ENCODE results near the gene MRTFA.
A peak's percentile ranks its signal among the peaks of the same experiment; 100 is the strongest.

Gene MRTFA

GRCh38 chr22:40491990-40492631 lies 144.4 kb downstream of the MRTFA start:
- DNase-seq (ENCODE audit: low spot score), result no peak

DNA sequence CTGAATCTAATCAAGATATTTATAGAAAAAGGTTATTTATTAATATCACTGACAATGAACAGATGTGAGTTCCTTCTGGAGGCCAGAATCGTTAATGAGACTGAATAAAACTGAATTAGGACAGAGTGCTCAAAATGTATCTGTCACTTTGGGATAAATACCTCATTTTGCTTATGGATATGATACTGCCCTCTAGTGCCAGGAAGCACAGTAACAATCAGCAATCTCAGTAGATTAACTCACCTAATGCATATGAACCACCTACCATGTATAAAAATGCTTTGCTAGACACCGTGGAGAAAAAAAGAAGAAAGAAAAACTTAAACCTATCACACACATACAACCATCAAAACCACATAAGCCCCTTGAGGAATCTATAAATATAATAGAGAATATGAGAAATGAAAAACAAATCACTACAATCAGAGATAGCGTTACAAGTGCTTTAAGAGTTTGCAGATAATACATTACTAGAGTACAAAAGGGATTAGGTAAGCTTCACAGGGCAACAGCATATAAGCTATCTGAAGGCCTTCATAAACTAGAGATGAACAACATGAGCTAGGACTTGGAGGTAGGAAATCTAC lies 148.8 kb downstream of the MRTFA start:
- DNase-seq (ENCODE audit: low spot score), result peak; percentile 56

- DNase-seq (ENCODE audit: low spot score), result no peak
Observed at GRCh38 chr22:40486962-40487602, 149.4 kb downstream of the MRTFA start.

- DNase-seq (ENCODE audit: low spot score), result no peak
Observed at GRCh38 chr22:40485813-40486667, 150.5 kb downstream of the MRTFA start.

DNA sequence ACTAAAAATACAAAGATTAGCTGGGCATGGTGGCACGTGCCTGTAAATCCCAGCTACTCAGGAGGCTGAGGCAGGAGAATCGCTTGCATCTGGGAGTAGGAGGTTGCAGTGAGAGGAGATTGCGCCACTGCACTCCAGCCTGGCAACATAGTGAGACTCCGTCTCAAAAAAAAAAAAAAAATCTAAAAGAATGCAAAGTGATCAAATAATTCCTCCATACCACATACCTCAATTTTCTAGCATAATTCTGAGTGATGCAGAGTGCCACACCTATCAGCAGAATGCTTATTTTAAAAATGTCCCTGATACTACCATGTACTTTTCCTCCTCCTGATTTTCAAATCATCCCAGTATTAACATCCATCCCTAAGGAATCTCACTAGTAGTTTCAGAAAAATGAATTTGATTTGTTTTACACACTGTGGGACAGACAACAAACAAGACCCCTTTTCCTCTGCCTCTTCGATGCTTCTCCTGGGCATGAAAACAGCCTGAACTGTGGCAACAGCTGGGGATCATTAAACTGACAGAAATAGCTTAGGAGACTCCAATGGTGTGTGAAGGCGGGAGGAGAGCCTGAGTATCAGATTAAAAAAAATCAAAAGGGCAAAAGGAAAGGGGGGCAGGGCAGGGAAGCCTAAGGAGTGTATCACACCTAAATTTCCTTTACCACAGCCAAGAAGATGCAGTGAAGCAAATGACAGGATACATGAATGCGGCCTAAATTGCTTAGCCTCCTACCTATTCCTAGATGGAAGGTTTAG lies 151.4 kb downstream of the MRTFA start:
- DNase-seq (ENCODE audit: low spot score), result no peak

GRCh38 chr22:40482886-40483285 lies 153.6 kb downstream of the MRTFA start:
- no peak for DNase-seq (ENCODE audit: low spot score)

DNA sequence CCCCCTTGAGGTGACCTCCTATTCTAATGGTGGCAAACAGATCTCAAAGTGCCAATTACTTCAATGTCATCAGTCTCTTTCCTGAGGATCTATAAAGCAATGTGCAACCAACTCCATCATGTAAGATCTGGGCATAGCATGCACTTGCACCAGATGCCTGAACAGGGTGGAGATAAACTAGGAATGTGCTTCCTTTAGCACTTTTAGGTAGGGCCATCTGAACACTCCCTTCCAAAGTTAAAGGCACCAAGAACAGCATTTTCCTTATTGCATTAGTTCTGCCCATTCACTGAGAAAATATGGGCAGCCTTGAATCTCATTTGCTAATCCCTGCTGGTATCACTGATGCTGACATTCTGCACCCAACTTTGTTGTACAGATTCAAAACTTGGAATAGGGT lies 154.1 kb downstream of the MRTFA start:
- DNase-seq (ENCODE audit: low spot score), result no peak

DNA sequence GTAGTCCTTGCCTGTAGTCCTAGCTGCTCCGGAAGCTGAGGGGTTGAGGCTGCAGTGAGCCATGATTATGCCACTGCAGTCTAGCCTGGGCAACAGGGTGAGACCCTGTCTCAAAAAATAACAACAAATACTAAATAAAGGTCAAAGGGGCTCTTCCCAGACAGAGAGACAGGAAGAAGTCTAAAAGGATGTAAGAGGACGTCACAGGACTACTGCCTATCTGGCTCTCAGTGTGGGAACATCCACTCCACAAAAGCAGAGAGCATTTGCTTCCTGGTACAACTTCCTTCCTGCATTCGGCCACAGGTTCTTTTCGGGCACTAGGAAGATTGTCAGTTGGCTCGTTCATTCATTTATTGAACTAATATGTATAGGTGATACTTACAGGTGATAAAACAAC lies 155.5 kb downstream of the MRTFA start:
- DNase-seq (ENCODE audit: low spot score), result no peak

DNA sequence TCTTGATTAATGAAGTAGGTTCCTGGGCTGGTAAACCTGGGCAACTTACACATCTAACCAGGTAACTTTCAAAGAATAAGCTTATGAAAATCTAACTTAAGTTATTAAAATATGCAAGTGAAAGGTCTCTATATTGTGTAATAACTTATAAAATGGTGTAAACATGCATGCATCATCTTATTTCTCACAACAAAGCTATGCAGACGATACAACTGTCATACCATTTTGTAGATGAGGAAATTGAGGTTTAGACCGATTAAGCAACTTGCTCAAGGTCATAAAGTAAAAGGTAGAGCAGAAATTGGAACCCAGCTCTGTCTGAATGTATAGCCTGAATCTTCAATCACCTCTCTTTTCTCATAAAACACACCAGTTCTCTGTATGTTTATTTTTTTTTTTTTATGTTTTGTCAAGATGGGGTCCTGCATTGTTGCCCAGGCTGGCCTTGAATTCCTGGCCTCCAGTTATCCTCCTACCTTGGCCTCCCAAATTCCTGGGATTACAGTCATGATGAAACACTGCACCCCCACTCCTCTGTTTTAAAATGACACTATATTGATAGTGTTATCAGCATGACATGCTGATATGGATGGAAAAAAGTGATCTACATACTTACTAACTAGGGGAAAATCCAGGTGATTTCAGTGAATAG lies 156.5 kb downstream of the MRTFA start:
- no peak for DNase-seq (ENCODE audit: low spot score)

DNA sequence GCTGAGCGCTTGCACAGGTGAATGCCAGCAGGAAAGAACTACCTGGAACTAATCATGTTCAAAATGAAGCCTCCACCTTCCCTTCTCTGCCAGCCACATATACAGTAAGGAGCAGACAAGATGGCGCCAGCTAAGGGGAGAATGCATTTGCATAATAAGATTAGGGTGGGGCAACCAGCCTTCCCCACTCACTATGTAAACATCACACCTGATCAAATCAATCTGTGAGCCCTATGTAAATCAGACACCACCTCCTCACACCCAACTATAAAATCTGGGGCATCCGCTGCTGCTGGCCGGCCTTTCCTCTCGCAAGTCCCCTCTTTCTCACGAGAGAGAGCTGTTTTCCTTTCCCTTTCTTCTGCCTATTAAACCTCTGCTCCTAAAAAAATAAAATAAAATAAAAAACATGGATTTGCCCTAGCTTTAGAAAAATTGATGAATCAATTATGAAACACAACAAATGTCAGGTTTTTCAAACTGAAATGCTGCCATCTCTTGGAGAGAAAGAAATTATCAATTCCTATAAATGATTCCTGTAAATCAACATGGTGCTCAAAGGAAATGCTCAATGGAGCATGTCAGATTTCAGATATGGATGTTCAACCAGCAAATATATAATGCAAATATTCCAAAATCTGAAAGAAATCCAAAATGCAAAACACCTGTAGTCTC lies 157.3 kb downstream of the MRTFA start:
- DNase-seq (ENCODE audit: low spot score), result no peak

DNA sequence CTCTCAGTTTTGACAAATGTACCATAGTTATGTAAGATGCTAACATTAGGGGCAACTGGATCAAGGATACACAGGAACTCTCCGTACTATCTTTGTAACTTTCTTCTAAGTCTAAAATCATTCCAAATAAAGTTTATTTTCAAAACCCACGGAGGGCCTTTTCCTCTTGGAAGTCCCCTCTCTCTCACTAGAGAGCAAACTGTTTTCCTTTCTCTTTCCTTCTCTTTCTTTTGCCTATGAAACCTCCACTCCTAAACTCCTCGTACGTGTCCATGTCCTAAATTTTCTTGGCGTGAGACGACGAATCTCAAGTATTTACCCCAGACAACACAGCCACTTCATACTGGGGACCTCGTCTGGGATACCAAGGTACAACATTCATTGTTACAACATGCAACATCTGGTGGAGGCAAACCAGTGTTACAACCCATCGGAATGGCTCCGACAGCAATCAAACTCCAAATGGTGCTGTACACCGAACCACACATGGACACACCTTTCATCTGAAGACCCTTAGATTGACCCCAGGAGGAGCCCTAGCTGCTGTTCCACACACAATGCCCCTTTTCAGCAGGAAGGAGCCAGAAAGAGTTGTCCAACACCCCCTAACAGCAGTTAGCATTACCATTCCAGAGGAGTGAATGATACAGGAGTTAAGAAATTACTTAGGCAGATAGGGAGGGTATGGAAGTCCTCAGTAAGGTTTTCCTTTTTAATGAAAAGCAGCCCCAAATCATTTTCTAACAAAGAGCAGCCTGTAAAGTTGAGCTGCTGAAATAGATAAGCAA lies 158.0 kb downstream of the MRTFA start:
- DNase-seq (ENCODE audit: low spot score), result no peak

- no peak for DNase-seq (ENCODE audit: low spot score)
Observed at GRCh38 chr22:40477683-40478337, 158.7 kb downstream of the MRTFA start.

DNA sequence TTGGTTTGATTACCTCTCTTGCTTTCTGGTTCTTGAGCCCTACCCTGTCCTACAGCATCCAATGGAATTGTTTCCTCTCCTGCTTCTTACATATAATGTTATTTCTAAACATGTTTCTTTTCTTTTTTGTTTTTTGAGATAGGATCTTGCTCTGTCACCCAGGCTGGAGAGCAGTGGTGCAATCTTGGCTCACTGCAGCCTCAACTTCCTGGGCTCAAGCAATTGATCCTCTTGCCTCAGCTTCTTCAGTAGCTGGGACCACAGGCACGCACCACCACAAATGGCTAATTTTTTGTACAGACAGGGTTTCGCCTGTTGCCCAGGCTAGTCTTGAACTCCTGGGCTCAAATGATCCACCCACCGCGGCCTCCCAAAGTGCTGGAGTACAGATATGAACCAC lies 160.2 kb downstream of the MRTFA start:
- no peak for DNase-seq (ENCODE audit: low spot score)

- DNase-seq (ENCODE audit: low spot score), result no peak
Observed at GRCh38 chr22:40473703-40474102, 162.8 kb downstream of the MRTFA start.

DNA sequence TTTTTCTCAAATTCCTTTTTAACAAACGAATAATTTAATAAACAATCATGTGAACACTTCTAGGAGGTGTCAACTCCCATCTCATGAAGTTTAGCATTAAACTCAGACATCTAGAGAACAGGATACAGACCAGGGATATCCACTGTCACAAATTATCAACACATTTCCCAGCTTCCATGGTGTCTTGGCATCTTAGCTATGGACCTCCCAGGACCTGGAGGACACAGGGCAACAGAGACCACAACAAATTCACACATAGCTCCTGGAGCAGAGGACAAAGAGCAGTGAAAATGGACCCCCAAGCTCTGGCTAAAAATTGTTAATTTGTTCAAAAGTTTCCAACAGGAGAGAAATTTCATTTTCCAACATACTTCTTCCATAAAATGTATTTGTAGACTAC lies 163.9 kb downstream of the MRTFA start:
- no peak for DNase-seq (ENCODE audit: low spot score)

DNA sequence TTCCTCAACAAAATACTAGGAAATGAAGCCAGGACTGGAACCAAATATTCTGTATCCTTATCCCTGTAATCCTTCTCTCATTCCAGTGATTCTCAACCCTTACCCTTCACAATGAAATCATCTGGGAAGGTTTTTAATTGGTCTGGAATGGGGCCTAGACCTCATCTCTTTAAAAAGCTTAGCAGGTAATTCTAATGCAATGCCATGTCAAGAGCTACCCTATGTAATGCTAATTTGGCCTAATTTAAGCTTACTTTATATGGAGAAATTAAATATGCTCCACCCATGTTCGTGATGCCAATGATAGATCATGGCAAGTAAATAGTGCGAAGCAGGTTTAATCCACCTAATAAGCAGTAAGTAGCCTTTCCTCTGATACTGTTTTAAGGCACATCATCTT lies 164.5 kb downstream of the MRTFA start:
- DNase-seq (ENCODE audit: low spot score), result no peak

- DNase-seq (ENCODE audit: low spot score), result no peak
Observed at GRCh38 chr22:40469181-40469580, 167.3 kb downstream of the MRTFA start.

DNA sequence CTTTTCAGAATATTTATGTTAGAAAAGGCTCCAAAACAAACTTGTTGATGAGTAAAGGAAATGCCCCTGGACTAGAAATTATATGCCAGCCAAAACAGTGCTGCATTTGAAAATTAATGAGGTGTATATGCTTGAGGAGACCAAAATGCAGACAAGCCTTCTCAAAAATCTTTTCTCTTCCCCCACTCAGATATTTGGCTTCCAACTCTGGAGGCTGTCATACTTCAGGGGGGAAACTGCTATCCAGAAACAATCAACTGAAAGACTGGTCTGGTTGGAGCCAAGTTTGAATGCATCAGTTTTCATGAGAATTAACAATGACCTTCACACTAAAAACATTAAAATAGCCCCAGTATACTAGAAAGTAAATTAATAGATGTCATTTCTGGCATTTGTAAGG lies 167.9 kb downstream of the MRTFA start:
- no peak for DNase-seq (ENCODE audit: low spot score)

- DNase-seq (ENCODE audit: low spot score), result no peak
Observed at GRCh38 chr22:40466976-40467375, 169.5 kb downstream of the MRTFA start.

DNA sequence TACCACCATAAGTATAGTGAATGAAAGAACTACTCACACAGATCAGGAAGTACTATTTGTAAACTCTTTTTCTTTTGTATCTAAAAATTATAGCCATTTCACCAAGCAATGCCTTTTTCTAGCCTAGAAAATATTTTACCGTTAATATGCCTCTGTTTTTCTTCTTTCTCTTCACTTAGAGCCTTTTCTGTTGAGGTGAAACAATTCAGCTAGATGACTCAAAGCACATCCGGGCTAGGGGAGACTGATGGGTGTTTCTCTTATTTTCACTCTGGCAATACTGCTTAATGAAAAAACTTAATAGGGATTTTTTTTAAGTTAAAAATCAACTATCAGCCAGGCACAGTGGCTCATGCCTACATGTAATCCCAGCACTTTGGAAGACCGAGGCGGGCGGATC lies 172.8 kb downstream of the MRTFA start:
- peak; percentile 8 for DNase-seq (ENCODE audit: low spot score)
